ENCODE results near the gene DESI2. TPM values are rescaled to one million over a fixed set of nuclear protein-coding genes. Genes with fewer than 3 reads are reported as not detected.

DESI2 gene
- total RNA-seq, 1 experiment from 2014 or later: 58.7 TPM

DNA sequence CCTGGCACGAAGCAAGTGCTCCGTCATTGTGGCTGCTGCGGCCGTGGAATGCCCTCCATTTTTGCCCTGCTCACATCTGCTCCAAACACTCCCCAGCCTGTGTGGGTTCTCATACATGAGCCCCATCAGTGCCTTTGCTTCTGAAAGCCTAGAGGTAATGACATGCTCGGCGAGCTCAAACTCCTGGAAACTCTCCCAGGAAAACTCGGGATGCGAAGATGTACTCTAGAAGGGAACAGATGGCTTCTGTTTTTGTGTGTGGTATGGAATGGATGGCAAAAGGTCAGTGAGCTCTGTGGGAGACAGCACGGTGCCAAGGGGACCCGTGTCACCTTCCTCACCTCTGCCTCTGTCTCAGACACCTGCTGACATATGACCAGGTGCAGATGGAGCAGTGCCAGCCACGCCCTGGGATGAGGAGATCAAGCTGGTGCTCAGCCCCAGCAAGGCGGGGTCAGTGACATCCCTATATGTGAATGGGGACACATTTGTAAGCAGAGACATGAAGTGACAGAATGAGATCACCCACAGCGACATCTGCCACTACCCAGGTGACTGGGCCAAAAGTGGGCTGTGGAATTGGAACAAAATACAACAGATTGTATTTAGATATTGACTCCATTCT is 98.5 kb downstream of the DESI2 start:
- H3K27ac ChIP-seq (ENCODE audit: low read length): no peak overlapping the region
- no peaks in the 10 kb centered on the region for H3K27me3 ChIP-seq (ENCODE audit: low read length)
- H3K9me3 ChIP-seq (ENCODE audit: low read length): no peaks in the 10 kb centered on the region
- no peak overlapping the region for H3K4me2 ChIP-seq (ENCODE audit: low read length)
- H4K20me1 ChIP-seq (ENCODE audit: low read length): no peaks in the 10 kb centered on the region
- ATAC-seq (peak; percentile 26; the same call in 1 of the 2 replicates), DNase-seq (peak; percentile 31)
- H3K4me1 ChIP-seq (ENCODE audit: insufficient read depth, low read length): peaks cover 6% of the 10 kb centered on the region; the same call in 1 of the 2 replicates
- H2AFZ ChIP-seq (ENCODE audit: low read length): no peak overlapping the region
- no peak overlapping the region for H3K9ac ChIP-seq (ENCODE audit: low read length)
- H3F3A ChIP-seq (ENCODE audit: low read length, unreplicated experiment): no peaks in the 10 kb centered on the region
- BruUV-seq (replicated peaks): no TSS peak
- H3K36me3 ChIP-seq (ENCODE audit: low read depth, low read length): no peaks in the 10 kb centered on the region
- H3K79me2 ChIP-seq (ENCODE audit: low read length): no peaks in the 10 kb centered on the region
- ChIA-PET CTCF (no interaction called here), POLR2A (ENCODE audit: unreplicated experiment) (no interaction called here)
- no peak for TF ChIP-seq EZH2phosphoT487 (IDR thresholded peaks at IDR 0.05; ENCODE audit: borderline replicate concordance, low read length)
- no peak for TF ChIP-seq EZH2 (IDR thresholded peaks at IDR 0.05; ENCODE audit: low read length, unreplicated experiment)
- TF ChIP-seq CTCF (conservative IDR thresholded peaks at IDR 0.05; ENCODE audit: low read depth, low read length): no peak
- H3K4me3 ChIP-seq (ENCODE audit: low read length): no peak overlapping the region
- H3K9me2 ChIP-seq (replicated peaks; ENCODE audit: low read length): no peaks in the 10 kb centered on the region
- intact Hi-C loops (cut with micrococcal nuclease): no loop called here

DNA sequence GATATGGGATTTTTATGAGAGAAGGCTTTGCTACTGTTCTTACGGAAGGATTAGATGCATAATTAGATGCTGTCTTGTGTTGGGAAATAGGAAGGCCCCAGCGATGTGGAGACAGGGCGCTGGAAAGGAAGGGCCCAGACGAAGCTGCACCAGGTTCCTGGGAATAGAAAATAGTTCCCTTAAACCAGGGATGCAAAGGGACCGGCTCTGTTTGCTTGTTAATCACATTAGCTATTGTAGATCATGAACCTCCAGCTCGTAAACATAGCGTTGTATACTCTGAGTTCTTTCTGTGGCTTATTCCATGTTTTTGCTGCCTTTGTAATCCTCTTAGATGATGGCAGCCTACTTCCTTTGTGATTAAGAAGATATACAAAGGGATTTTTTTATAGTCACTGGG is 102.7 kb downstream of the DESI2 start:
- H3K4me1 ChIP-seq (ENCODE audit: insufficient read depth, low read length): peaks cover 6% of the 10 kb centered on the region; the same call in 1 of the 2 replicates
- no TSS peak for BruUV-seq (replicated peaks)
- no peak overlapping the region for H3K9ac ChIP-seq (ENCODE audit: low read length)
- DNase-seq: no peak
- H3K4me3 ChIP-seq (ENCODE audit: low read length): no peak overlapping the region
- no peak overlapping the region for H2AFZ ChIP-seq (ENCODE audit: low read length)
- intact Hi-C loops (cut with micrococcal nuclease): loop anchor here (5.0 kb wide), 1 partner anchor 38 kb away; no protein-coding TSS in a partner anchor
- H3K9me2 ChIP-seq (replicated peaks; ENCODE audit: low read length): no peaks in the 10 kb centered on the region
- H3K79me2 ChIP-seq (ENCODE audit: low read length): no peaks in the 10 kb centered on the region
- H3K36me3 ChIP-seq (ENCODE audit: low read depth, low read length): no peaks in the 10 kb centered on the region
- POLR2A ChIA-PET (ENCODE audit: unreplicated experiment): no interaction called here
- H3K4me2 ChIP-seq (ENCODE audit: low read length): no peak overlapping the region
- no peak overlapping the region for H3K27ac ChIP-seq (ENCODE audit: low read length)
- H4K20me1 ChIP-seq (ENCODE audit: low read length): no peaks in the 10 kb centered on the region
- no peaks in the 10 kb centered on the region for H3K27me3 ChIP-seq (ENCODE audit: low read length)
- no peaks in the 10 kb centered on the region for H3K9me3 ChIP-seq (ENCODE audit: low read length)
- CTCF ChIA-PET: interaction anchor here (0.9 kb wide), 1 partner anchor 152 kb away, joined by 6 read pairs; no protein-coding TSS in a partner anchor
- TF ChIP-seq EZH2 (IDR thresholded peaks at IDR 0.05; ENCODE audit: low read length, unreplicated experiment): no peak
- TF ChIP-seq EZH2phosphoT487 (IDR thresholded peaks at IDR 0.05; ENCODE audit: borderline replicate concordance, low read length): no peak
- no peak for TF ChIP-seq CTCF (conservative IDR thresholded peaks at IDR 0.05; ENCODE audit: low read depth, low read length)
- ATAC-seq: peak; percentile 74
- H3F3A ChIP-seq (ENCODE audit: low read length, unreplicated experiment): no peaks in the 10 kb centered on the region

All from PC-3 (cell line).